CD4-positive, alpha-beta memory T cell (primary cell): ENCODE data around the gene SGK1. TPM values are rescaled to one million over a fixed set of nuclear protein-coding genes. Genes with fewer than 3 reads are reported as not detected.

Experiments used
- CTCF ChIA-PET: fragments of 350-600 bp; sonication (Branson Sonifier 250); formaldehyde crosslinking; loops from one replicate; lab custom pipeline; 2021; ENCODE audit warnings: inconsistent platforms; ENCODE audit not compliant: partially characterized antibody; lab: Charles Lee
- POLR2A ChIA-PET: fragments of 350-600 bp; sonication (Branson Sonifier 250); formaldehyde crosslinking; loops from one replicate; lab custom pipeline; 2021; ENCODE audit not compliant: partially characterized antibody; lab: Charles Lee
- DNase-seq, 5 donors: peaks; one replicate each; pipeline versions ENCODE4 v3.0.0 to v3.0.0-alpha.2; 2020 to 2022; ENCODE audit warnings: mixed read lengths in 1 of 5
- H3K27ac ChIP-seq: one replicate; pipeline ENCODE4 v1.7.0; 2013; ENCODE audit warnings: low read depth, low read length
- H3K27me3 ChIP-seq: 2 replicates; pipeline ENCODE4 v1.7.0; 2013; ENCODE audit warnings: mild to moderate bottlenecking, low read length, moderate library complexity; ENCODE audit not compliant: insufficient read depth
- H3K36me3 ChIP-seq: 2 replicates; pipeline ENCODE4 v1.7.0; 2013; ENCODE audit warnings: mild to moderate bottlenecking, low read length, moderate library complexity; ENCODE audit not compliant: insufficient read depth
- H3K4me1 ChIP-seq: 2 replicates; pipeline ENCODE4 v1.7.0; 2013; ENCODE audit warnings: mild to moderate bottlenecking, low read length, moderate library complexity; ENCODE audit not compliant: insufficient read depth
- H3K4me3 ChIP-seq, 2 donors: one replicate each; pipeline ENCODE4 v1.7.0; 2013; ENCODE audit warnings: low read length in 2 of 2, mild to moderate bottlenecking in 1 of 2
- H3K9me3 ChIP-seq, 2 donors: one replicate each; pipeline ENCODE4 v1.7.0; 2013; ENCODE audit warnings: low read length in 2 of 2, control low read depth in 1 of 2; ENCODE audit not compliant: control insufficient read depth in 1 of 2
- H3K27ac Mint-ChIP-seq, 7 donors: one replicate each; pipeline ENCODE4 v1.8.0; 2020 to 2021; ENCODE audit warnings: mixed read lengths in 7 of 7, mild to moderate bottlenecking in 6 of 7, inconsistent platforms in 3 of 7, moderate library complexity in 3 of 7
- H3K27me3 Mint-ChIP-seq, 2 donors: one replicate each; pipeline ENCODE4 v1.8.0; 2020 to 2021; ENCODE audit warnings: mixed read lengths in 2 of 2
- H3K36me3 Mint-ChIP-seq, 2 donors: one replicate each; pipeline ENCODE4 v1.8.0; 2020 to 2021; ENCODE audit warnings: mixed read lengths in 2 of 2, inconsistent platforms in 1 of 2, mild to moderate bottlenecking in 1 of 2
- H3K4me1 Mint-ChIP-seq, 4 donors: one replicate each; pipeline ENCODE4 v1.8.0; 2020 to 2021; ENCODE audit warnings: mixed read lengths in 4 of 4, mild to moderate bottlenecking in 1 of 4
- H3K4me3 Mint-ChIP-seq, 8 donors: one replicate each; pipeline ENCODE4 v1.8.0; 2020 to 2021; ENCODE audit warnings: mixed read lengths in 8 of 8, mild to moderate bottlenecking in 7 of 8, moderate library complexity in 6 of 8, inconsistent platforms in 3 of 8
- H3K9me3 Mint-ChIP-seq, 8 donors: one replicate each; pipeline ENCODE4 v1.8.0; 2020 to 2021; ENCODE audit warnings: mixed read lengths in 8 of 8, mild to moderate bottlenecking in 5 of 8, inconsistent platforms in 3 of 8, moderate library complexity in 1 of 8
- intact Hi-C: fragments of 100-400 bp; cut with micrococcal nuclease; formaldehyde crosslinking; loops from one replicate; pipeline ENCODE4 v1.15.1; 2023
- polyA plus RNA-seq, 2 donors: library from polyadenylated mRNA; unstranded; fragments of 300-500 nt; fragmentation: Illumina TruSeq; gene quantifications; one replicate each; pipeline ENCODE4 v1.2.3, GENCODE V29; 2021
- total RNA-seq, 2 experiments: library from RNA; stranded (reverse); gene quantifications; one replicate each; pipeline ENCODE4 v1.2.3, GENCODE V29; 2021

The SGK1 gene
- total and polyA plus RNA-seq, 4 experiments from 2014 or later = 5.8 to 46.9 (median 15.1) TPM

DNA sequence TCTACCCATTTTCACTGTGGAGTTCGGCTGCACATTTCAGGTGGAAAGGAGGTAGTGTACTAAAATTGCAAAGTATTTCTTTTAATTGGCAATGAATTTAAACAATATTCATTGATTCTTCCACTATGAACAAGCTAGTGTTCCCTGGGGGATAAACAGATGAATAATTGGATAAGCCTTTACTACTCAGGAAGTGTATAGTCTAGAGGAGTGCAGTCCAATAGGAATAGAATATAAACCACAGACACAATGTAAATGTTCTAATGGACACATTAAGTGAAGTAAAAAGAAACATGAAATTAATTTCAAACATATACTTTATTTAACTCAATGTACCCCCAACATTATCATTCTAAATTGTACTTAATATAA is 28.7 kb downstream of the SGK1 start:
- DNase-seq = no peak
- H3K36me3 ChIP-seq = no peaks in the 10 kb centered on the region
- Mint-ChIP-seq H3K27me3 (no peaks in the 10 kb centered on the region), H3K27ac (peak overlapping the region in 6 of 7 donors; percentile 13 to 73 (median 35)), H3K4me1 (peaks cover 16 to 20% (median 18%) of the 10 kb centered on the region in 4 donors), H3K4me3 (peak overlapping the region in 4 of 8 donors; percentile 9 to 56 (median 40)), H3K9me3 (peaks cover 0 to 4% (median 0%) of the 10 kb centered on the region in 8 donors), H3K36me3 (no peaks in the 10 kb centered on the region)
- ChIA-PET POLR2A (interaction anchor here (1.6 kb wide), 1 partner anchor 44 kb away, joined by 5 read pairs; no protein-coding TSS in a partner anchor), CTCF (no interaction called here)
- peaks cover 18% of the 10 kb centered on the region for H3K4me1 ChIP-seq
- intact Hi-C loops = loop anchor here (2.0 kb wide), 1 partner anchor 42 kb away; no protein-coding TSS in a partner anchor
- no peak overlapping the region for H3K4me3 ChIP-seq
- no peak overlapping the region for H3K27ac ChIP-seq
- H3K9me3 ChIP-seq = no peaks in the 10 kb centered on the region
- no peaks in the 10 kb centered on the region for H3K27me3 ChIP-seq

DNA sequence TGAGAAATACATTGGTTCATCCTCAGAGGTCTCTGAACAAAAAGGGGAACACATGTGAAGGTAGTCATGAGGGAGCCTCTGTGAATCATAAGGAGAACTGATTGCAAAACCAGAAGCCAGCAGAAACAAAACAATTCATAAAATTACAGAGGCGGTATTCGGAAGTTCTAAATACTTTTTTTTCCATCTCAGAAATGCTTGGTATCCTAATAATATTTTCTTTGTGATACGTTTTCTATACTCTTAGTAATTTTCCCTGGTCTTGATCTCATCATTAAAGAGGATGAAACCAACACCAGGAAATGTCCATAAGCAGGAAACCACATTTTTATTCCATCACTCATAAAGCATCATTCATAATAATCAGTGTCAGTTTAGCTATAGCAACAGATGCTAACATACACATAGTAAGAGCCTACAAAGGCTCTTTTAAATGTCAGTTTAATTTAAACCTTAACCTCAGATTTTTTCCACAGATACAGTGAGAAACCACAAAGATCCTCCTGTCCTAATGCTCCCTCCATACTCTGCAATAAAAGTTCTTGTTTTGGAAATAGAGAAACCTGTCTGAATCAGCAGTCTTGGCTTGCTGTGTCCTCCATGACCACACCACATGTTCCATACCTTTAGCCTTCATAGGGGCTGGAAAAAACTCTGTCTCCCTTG is 29.2 kb downstream of the SGK1 start:
- Mint-ChIP-seq H3K4me1 (peaks cover 15 to 20% (median 18%) of the 10 kb centered on the region in 4 donors), H3K36me3 (no peaks in the 10 kb centered on the region), H3K9me3 (peaks cover 0 to 4% (median 0%) of the 10 kb centered on the region in 8 donors), H3K27ac (peak overlapping the region in 6 of 7 donors; percentile 13 to 78 (median 38)), H3K27me3 (no peaks in the 10 kb centered on the region), H3K4me3 (peak overlapping the region in 5 of 8 donors; percentile 2 to 58 (median 47))
- intact Hi-C loops = loop anchor here (2.0 kb wide), 1 partner anchor 42 kb away; no protein-coding TSS in a partner anchor
- H3K4me3 ChIP-seq = no peak overlapping the region
- H3K27me3 ChIP-seq = no peaks in the 10 kb centered on the region
- CTCF ChIA-PET = no interaction called here
- POLR2A ChIA-PET = interaction anchor here (1.6 kb wide), 1 partner anchor 43 kb away, joined by 5 read pairs; no protein-coding TSS in a partner anchor
- peak; percentile 11 to 53 (median 38) for DNase-seq
- no peaks in the 10 kb centered on the region for H3K36me3 ChIP-seq
- peaks cover 18% of the 10 kb centered on the region for H3K4me1 ChIP-seq
- H3K9me3 ChIP-seq = no peaks in the 10 kb centered on the region
- no peak overlapping the region for H3K27ac ChIP-seq

DNA sequence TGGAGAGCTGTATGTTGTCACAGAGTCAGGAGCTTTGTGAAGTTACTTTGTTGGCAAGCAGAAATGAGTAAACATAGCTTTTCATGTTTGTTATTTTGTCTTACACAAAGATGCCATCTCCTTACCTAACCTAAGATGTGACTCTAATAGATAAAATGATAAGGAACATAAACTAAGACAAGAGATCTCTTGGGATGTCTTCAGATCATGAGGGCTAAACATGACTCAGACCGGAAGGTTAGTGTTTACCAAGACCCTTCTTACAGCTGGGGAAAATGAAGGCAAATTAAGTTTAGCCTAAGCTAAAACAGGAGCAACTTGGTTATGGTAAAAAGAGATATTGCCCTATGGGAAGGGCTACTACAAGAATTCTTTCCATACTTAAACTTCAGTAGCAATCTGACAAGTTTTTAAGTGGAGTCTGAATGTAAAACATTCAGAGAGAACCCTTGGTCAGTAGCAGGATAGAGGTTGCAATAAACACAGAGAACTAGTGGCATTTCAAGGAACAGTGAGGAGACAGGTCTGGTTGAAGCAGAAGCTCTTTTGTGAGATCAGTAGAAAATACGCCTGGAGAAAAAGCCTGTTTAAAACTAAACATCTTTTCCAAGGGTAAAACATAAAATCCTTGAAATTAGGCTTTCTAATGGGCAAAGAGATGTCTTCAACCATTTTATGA is 29.9 kb downstream of the SGK1 start:
- Mint-ChIP-seq H3K27ac (peak overlapping the region in 6 of 7 donors; percentile 6 to 78 (median 26)), H3K36me3 (no peaks in the 10 kb centered on the region), H3K4me3 (peak overlapping the region in 5 of 8 donors; percentile 2 to 58 (median 47)), H3K4me1 (peaks cover 15 to 20% (median 18%) of the 10 kb centered on the region in 4 donors), H3K27me3 (no peaks in the 10 kb centered on the region), H3K9me3 (peaks cover 0 to 4% (median 0%) of the 10 kb centered on the region in 8 donors)
- no peak overlapping the region for H3K27ac ChIP-seq
- peaks cover 18% of the 10 kb centered on the region for H3K4me1 ChIP-seq
- no peak overlapping the region for H3K4me3 ChIP-seq
- H3K36me3 ChIP-seq = no peaks in the 10 kb centered on the region
- H3K9me3 ChIP-seq = no peaks in the 10 kb centered on the region
- POLR2A ChIA-PET = interaction anchor here (1.1 kb wide), 1 partner anchor 110 kb away, joined by 4 read pairs; no protein-coding TSS in a partner anchor
- intact Hi-C loops = loop anchor here (2.0 kb wide), 1 partner anchor 41 kb away; no protein-coding TSS in a partner anchor
- no peak for DNase-seq
- CTCF ChIA-PET = interaction anchor here (1.3 kb wide), 1 partner anchor 14 kb away, joined by 3 read pairs; no protein-coding TSS in a partner anchor
- H3K27me3 ChIP-seq = no peaks in the 10 kb centered on the region

DNA sequence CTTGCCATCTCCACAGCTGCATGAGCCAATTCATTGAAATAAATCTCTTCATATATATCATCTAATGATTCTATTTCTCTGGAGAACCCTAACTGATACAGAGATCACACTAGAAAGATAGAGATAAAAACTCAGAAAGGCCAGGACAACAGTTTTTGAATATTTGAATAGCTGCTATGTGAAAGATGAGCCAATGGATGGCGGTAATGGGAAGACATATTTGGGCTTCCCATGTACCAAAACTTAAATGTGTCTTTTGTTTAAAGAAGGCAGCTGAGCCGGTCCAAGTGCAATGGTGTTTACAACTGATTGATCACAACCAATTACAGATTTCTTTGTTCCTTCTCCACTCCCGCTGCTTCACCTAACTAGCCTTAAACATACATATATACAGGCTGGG is 35.1 kb downstream of the SGK1 start:
- Histone ChIP-seq H3K9me3 (no peaks in the 10 kb centered on the region), H3K27me3 (no peaks in the 10 kb centered on the region), H3K4me3 (no peak overlapping the region), H3K4me1 (peaks cover 6% of the 10 kb centered on the region), H3K36me3 (no peaks in the 10 kb centered on the region), H3K27ac (no peak overlapping the region)
- Mint-ChIP-seq H3K4me3 (no peak overlapping the region), H3K36me3 (no peaks in the 10 kb centered on the region), H3K9me3 (no peaks in the 10 kb centered on the region), H3K27me3 (no peaks in the 10 kb centered on the region), H3K27ac (no peak overlapping the region), H3K4me1 (peaks cover 2 to 6% (median 6%) of the 10 kb centered on the region in 4 donors)
- intact Hi-C loops = no loop called here
- CTCF ChIA-PET = no interaction called here
- no peak for DNase-seq
- POLR2A ChIA-PET = no interaction called here

DNA sequence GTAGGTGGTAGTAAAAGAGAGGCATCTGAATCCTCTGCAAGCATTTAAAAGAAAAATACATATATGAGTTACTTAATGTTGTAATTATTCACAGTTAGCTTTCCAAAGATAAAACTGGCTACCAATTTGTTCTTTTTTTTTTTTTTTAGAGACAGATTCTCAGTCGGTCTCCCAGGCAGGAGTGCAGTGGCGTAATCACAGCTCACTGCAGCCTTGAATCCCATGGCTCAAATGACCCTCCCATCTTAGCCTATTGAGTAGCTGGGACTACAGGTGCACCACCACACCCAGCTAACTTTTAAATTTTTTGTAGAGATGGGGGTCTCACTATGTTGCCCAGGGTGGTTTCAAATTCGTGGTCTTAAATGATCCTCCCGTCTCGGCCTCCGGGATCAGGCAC is 36.5 kb downstream of the SGK1 start:
- Mint-ChIP-seq H3K9me3 (no peaks in the 10 kb centered on the region), H3K27ac (no peak overlapping the region), H3K4me1 (peaks cover 10 to 18% (median 17%) of the 10 kb centered on the region in 4 donors), H3K36me3 (no peaks in the 10 kb centered on the region), H3K27me3 (no peaks in the 10 kb centered on the region), H3K4me3 (no peak overlapping the region)
- intact Hi-C loops = no loop called here
- POLR2A ChIA-PET = no interaction called here
- Histone ChIP-seq H3K4me3 (no peak overlapping the region), H3K4me1 (peaks cover 17% of the 10 kb centered on the region), H3K36me3 (no peaks in the 10 kb centered on the region), H3K9me3 (no peaks in the 10 kb centered on the region), H3K27ac (no peak overlapping the region), H3K27me3 (no peaks in the 10 kb centered on the region)
- CTCF ChIA-PET = no interaction called here
- DNase-seq = no peak

DNA sequence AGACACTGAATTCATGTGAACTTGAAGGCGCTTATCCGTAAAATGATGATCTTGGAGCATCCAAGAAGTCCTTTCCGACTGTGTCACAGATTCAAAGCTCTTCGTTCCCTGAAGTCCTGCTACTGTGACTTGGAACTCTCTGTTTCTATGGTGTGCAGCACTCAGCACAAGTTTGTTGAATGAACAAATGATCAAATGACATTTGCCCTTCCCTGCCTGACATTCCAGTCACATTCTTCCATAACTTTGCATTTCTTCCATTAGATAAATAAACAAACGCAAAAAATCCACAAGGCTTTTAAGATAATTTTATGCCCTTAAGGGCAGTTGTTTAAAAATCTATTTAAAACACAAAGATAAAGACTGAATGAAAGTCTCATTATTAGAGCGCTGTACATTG is 39.9 kb downstream of the SGK1 start:
- no peaks in the 10 kb centered on the region for H3K36me3 Mint-ChIP-seq

More for the DNA sequence above, 39.9 kb downstream of the SGK1 start:
- Histone ChIP-seq H3K36me3 (no peaks in the 10 kb centered on the region), H3K27ac (no peak overlapping the region), H3K9me3 (no peaks in the 10 kb centered on the region), H3K27me3 (no peaks in the 10 kb centered on the region), H3K4me3 (no peak overlapping the region), H3K4me1 (peaks cover 24% of the 10 kb centered on the region)
- H3K9me3 Mint-ChIP-seq = peaks cover 0 to 2% (median 0%) of the 10 kb centered on the region in 8 donors
- H3K4me3 Mint-ChIP-seq = no peak overlapping the region
- intact Hi-C loops = loop anchor here (10.0 kb wide), 1 partner anchor 157 kb away; no protein-coding TSS in a partner anchor
- H3K4me1 Mint-ChIP-seq = peaks cover 17 to 34% (median 27%) of the 10 kb centered on the region in 4 donors
- ChIA-PET POLR2A (interaction anchor here (1.0 to 1.1 kb wide), 2 partner anchors 25 to 777 kb away, joined by 3 to 4 read pairs; partner anchors contain the start of gene HBS1L), CTCF (interaction anchor here (1.3 to 1.8 kb wide), 2 partner anchors 100 to 225 kb away, joined by 4 to 5 read pairs; no protein-coding TSS in a partner anchor)
- H3K27ac Mint-ChIP-seq = peak overlapping the region in 2 of 7 donors; percentile 25 to 27
- H3K27me3 Mint-ChIP-seq = no peaks in the 10 kb centered on the region
- DNase-seq = no peak
